Measurements from ENCODE around the gene CSN1S1. TPM values are rescaled to one million over a fixed set of nuclear protein-coding genes. Genes with fewer than 3 reads are reported as not detected.
"Not testable (repeated sequence)": the region's sequence is repeated elsewhere in the genome, so short reads cannot be mapped to it uniquely, and the experiment has no call there.

The CSN1S1 gene
- polyA plus RNA-seq, 3 donors = not detected

GRCh38 chr4:69920874-69921273 lies 10.0 kb upstream of the CSN1S1 start:
- no peak overlapping the region for H3K4me3 Mint-ChIP-seq
- peaks cover 0 to 2% (median 0%) of the 10 kb centered on the region in 3 donors for H3K27me3 Mint-ChIP-seq (ENCODE audit: low read depth in 3 of 3)
- no peak for DNase-seq
- H3K4me2 ChIP-seq (replicated peaks; ENCODE audit: extremely low read depth, low read length, poor library complexity, severe bottlenecking) = no peak overlapping the region
- no peaks in the 10 kb centered on the region for H3K4me1 ChIP-seq (ENCODE audit: control insufficient read depth in 1 of 2, insufficient read depth in 2 of 2, low read length in 2 of 2)
- H3K79me2 ChIP-seq (ENCODE audit: insufficient read depth, low read length) = no peaks in the 10 kb centered on the region
- H3K4me3 ChIP-seq (replicated peaks in 1 of 3; ENCODE audit: low read depth in 2 of 3, low read length in 3 of 3) = no peak overlapping the region
- H3K36me3 Mint-ChIP-seq = no peaks in the 10 kb centered on the region
- H3K36me3 ChIP-seq (replicated peaks in 1 of 2; ENCODE audit: control insufficient read depth in 1 of 2, insufficient read depth in 2 of 2, low read length in 2 of 2) = no peaks in the 10 kb centered on the region
- no CpG with 5 or more reads among the region's 4 CpGs for WGBS (ENCODE audit: insufficient coverage)
- H3K9me3 Mint-ChIP-seq = peaks cover 0 to 7% (median 0%) of the 10 kb centered on the region in 7 donors
- H3K27ac Mint-ChIP-seq = no peak overlapping the region
- intact Hi-C loops (cut with micrococcal nuclease) = no loop called here
- H2AFZ ChIP-seq (ENCODE audit: insufficient read depth, low read depth, low read length, poor library complexity, severe bottlenecking) = no peak overlapping the region
- no peaks in the 10 kb centered on the region for H3K9me3 ChIP-seq (replicated peaks in 1 of 2; ENCODE audit: control insufficient read depth in 1 of 2, insufficient read depth in 1 of 2, low read length in 2 of 2)
- no peaks in the 10 kb centered on the region for H3K27me3 ChIP-seq (ENCODE audit: control insufficient read depth in 2 of 2, insufficient read depth in 2 of 2, low read length in 2 of 2)
- no peak overlapping the region for H3K9ac ChIP-seq (ENCODE audit: insufficient read depth, low read length, poor library complexity, severe bottlenecking)
- H3K4me1 Mint-ChIP-seq = no peaks in the 10 kb centered on the region
- H3K27ac ChIP-seq (ENCODE audit: low read depth in 1 of 2, low read length in 2 of 2) = no peak overlapping the region
- no peaks in the 10 kb centered on the region for H4K20me1 ChIP-seq (ENCODE audit: insufficient read depth, low read length)
- TF ChIP-seq, protein P1, sequence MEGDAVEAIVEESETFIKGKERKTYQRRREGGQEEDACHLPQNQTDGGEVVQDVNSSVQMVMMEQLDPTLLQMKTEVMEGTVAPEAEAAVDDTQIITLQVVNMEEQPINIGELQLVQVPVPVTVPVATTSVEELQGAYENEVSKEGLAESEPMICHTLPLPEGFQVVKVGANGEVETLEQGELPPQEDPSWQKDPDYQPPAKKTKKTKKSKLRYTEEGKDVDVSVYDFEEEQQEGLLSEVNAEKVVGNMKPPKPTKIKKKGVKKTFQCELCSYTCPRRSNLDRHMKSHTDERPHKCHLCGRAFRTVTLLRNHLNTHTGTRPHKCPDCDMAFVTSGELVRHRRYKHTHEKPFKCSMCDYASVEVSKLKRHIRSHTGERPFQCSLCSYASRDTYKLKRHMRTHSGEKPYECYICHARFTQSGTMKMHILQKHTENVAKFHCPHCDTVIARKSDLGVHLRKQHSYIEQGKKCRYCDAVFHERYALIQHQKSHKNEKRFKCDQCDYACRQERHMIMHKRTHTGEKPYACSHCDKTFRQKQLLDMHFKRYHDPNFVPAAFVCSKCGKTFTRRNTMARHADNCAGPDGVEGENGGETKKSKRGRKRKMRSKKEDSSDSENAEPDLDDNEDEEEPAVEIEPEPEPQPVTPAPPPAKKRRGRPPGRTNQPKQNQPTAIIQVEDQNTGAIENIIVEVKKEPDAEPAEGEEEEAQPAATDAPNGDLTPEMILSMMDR (IDR thresholded peaks at IDR 0.05) = no peak

DNA sequence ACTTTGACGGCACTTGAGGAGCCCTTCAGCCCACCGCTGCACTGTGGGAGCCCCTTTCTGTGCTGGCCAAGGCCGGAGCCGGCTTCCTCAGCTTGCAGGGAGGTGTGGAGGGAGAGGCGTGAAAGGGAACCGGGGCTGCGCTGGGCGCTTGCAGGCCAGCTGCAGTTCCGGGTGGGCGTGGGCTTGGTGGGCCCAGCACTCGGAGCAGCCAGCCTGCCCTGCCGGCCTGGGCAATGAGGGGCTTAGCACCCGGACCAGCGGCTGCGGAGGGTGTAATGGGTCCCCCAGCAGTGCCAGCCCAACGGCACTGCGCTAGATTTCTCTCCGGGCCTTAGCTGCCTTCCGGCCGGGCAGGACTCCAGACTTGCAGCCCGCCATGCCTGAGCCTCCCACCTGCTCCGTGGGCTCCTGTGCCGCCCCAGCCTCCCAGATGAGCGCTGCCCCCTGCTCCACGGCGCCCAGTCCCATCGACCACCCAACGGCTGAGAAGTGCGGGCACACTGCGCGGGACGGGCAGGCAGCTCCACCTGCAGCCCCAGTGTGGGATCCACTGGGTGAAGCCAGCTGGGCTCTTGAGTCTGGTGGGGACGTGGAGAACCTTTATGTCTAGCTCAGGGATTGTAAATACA lies 7.0 kb upstream of the CSN1S1 start:
- H3K4me1 ChIP-seq (ENCODE audit: control insufficient read depth in 1 of 2, insufficient read depth in 2 of 2, low read length in 2 of 2); H4K20me1 ChIP-seq (ENCODE audit: insufficient read depth, low read length); H3K9me3 ChIP-seq (replicated peaks in 1 of 2; ENCODE audit: control insufficient read depth in 1 of 2, insufficient read depth in 1 of 2, low read length in 2 of 2); H3K4me2 ChIP-seq (replicated peaks; ENCODE audit: extremely low read depth, low read length, poor library complexity, severe bottlenecking); H3K4me3 ChIP-seq (replicated peaks in 1 of 3; ENCODE audit: low read depth in 2 of 3, low read length in 3 of 3); H3K4me3 Mint-ChIP-seq; H3K9me3 Mint-ChIP-seq; H2AFZ ChIP-seq (ENCODE audit: insufficient read depth, low read depth, low read length, poor library complexity, severe bottlenecking); H3K36me3 ChIP-seq (replicated peaks in 1 of 2; ENCODE audit: control insufficient read depth in 1 of 2, insufficient read depth in 2 of 2, low read length in 2 of 2); H3K36me3 Mint-ChIP-seq; H3K27me3 Mint-ChIP-seq (ENCODE audit: low read depth in 3 of 3); H3K79me2 ChIP-seq (ENCODE audit: insufficient read depth, low read length); H3K4me1 Mint-ChIP-seq; H3K9ac ChIP-seq (ENCODE audit: insufficient read depth, low read length, poor library complexity, severe bottlenecking); H3K27ac ChIP-seq (ENCODE audit: low read depth in 1 of 2, low read length in 2 of 2); DNase-seq; intact Hi-C loops (cut with micrococcal nuclease); H3K27me3 ChIP-seq (ENCODE audit: control insufficient read depth in 2 of 2, insufficient read depth in 2 of 2, low read length in 2 of 2); H3K27ac Mint-ChIP-seq: not testable (repeated sequence)
- WGBS (ENCODE audit: insufficient coverage) = 96% methylated on average over 31 of the region's 33 CpGs

Measured in CD14-positive monocyte (primary cell).